Measurements from ENCODE around the gene ZNF669.

DNA sequence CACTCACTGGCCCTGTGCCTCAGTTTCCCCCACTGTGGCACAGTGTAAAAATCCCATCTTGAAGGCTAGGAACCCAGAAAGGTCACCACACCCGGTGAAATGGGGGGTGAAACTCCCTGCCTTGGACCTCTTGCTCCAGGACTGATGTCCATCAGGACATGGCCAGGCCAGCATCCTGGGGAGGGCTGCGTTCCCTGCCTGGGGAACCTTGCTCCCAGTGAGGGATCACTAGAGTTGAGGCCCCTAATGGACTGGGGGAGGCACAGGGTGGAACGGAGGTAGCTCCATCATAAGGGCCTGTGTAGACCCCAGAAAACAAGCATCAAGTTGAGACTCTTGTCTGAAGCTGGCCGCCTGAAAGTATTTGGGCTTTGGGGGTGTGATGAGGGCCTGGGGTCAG is 15.2 kb downstream of the ZNF669 start:
- TF ChIP-seq, protein P1, sequence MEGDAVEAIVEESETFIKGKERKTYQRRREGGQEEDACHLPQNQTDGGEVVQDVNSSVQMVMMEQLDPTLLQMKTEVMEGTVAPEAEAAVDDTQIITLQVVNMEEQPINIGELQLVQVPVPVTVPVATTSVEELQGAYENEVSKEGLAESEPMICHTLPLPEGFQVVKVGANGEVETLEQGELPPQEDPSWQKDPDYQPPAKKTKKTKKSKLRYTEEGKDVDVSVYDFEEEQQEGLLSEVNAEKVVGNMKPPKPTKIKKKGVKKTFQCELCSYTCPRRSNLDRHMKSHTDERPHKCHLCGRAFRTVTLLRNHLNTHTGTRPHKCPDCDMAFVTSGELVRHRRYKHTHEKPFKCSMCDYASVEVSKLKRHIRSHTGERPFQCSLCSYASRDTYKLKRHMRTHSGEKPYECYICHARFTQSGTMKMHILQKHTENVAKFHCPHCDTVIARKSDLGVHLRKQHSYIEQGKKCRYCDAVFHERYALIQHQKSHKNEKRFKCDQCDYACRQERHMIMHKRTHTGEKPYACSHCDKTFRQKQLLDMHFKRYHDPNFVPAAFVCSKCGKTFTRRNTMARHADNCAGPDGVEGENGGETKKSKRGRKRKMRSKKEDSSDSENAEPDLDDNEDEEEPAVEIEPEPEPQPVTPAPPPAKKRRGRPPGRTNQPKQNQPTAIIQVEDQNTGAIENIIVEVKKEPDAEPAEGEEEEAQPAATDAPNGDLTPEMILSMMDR (IDR thresholded peaks at IDR 0.05 in 2 of 3, conservative IDR thresholded peaks at IDR 0.05 in 1 of 3; ENCODE audit: borderline replicate concordance in 1 of 3, insufficient read depth in 1 of 3, low read depth in 2 of 3, low read length in 2 of 3): no peak
- TF ChIP-seq POLR2A (IDR thresholded peaks at IDR 0.05; ENCODE audit: borderline replicate concordance, extremely low read depth, insufficient read depth, insufficient read length): no peak
- TF ChIP-seq EGR1 (IDR thresholded peaks at IDR 0.05; ENCODE audit: low read depth): no peak
- TF ChIP-seq SRF (IDR thresholded peaks at IDR 0.05; ENCODE audit: low read depth): no peak
- no peak for TF ChIP-seq EZH2 (IDR thresholded peaks at IDR 0.05)
- TF ChIP-seq, protein P2, sequence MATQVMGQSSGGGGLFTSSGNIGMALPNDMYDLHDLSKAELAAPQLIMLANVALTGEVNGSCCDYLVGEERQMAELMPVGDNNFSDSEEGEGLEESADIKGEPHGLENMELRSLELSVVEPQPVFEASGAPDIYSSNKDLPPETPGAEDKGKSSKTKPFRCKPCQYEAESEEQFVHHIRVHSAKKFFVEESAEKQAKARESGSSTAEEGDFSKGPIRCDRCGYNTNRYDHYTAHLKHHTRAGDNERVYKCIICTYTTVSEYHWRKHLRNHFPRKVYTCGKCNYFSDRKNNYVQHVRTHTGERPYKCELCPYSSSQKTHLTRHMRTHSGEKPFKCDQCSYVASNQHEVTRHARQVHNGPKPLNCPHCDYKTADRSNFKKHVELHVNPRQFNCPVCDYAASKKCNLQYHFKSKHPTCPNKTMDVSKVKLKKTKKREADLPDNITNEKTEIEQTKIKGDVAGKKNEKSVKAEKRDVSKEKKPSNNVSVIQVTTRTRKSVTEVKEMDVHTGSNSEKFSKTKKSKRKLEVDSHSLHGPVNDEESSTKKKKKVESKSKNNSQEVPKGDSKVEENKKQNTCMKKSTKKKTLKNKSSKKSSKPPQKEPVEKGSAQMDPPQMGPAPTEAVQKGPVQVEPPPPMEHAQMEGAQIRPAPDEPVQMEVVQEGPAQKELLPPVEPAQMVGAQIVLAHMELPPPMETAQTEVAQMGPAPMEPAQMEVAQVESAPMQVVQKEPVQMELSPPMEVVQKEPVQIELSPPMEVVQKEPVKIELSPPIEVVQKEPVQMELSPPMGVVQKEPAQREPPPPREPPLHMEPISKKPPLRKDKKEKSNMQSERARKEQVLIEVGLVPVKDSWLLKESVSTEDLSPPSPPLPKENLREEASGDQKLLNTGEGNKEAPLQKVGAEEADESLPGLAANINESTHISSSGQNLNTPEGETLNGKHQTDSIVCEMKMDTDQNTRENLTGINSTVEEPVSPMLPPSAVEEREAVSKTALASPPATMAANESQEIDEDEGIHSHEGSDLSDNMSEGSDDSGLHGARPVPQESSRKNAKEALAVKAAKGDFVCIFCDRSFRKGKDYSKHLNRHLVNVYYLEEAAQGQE (IDR thresholded peaks at IDR 0.05; ENCODE audit: low read depth): no peak

All from HCT116 (cell line).